DMS153 (cell line): ENCODE results near the gene RSAD2.
A peak's percentile ranks its signal among the peaks of the same experiment; 100 is the strongest.

Source experiments
- DNase-seq: peaks from one replicate; lab custom pipeline; 2025; lab: John Stamatoyannopoulos, UW

The RSAD2 gene

GRCh38 chr2:6906165-6906741 lies 28.7 kb downstream of the RSAD2 start:
- DNase-seq: peak; percentile 8

GRCh38 chr2:6908291-6908690 lies 30.7 kb downstream of the RSAD2 start:
- DNase-seq: no peak

GRCh38 chr2:6909431-6910385 lies 32.1 kb downstream of the RSAD2 start:
- DNase-seq: no peak

GRCh38 chr2:6911721-6912120 lies 34.1 kb downstream of the RSAD2 start:
- no peak for DNase-seq

GRCh38 chr2:6913415-6914157 lies 36.0 kb downstream of the RSAD2 start:
- DNase-seq: no peak

DNA sequence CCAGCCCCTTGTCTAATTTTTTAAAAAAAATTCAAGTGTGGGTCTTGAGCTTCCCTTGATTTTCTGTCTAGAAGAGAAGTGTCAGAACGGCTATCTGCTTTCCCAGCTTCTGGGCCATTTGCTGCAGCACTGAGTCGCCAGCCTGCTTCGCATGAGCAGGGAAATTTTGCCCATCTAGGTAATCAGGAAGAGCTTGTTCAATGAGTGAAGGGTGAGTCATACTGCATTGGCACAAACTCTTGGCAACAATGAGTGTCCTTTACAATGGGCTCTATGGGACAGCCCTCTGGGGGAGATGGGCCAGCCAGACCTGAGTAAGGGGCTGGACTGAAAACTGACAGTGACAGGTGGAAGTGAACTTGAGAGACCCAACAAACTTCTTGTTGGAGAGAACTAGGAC lies 37.3 kb downstream of the RSAD2 start:
- no peak for DNase-seq

DNA sequence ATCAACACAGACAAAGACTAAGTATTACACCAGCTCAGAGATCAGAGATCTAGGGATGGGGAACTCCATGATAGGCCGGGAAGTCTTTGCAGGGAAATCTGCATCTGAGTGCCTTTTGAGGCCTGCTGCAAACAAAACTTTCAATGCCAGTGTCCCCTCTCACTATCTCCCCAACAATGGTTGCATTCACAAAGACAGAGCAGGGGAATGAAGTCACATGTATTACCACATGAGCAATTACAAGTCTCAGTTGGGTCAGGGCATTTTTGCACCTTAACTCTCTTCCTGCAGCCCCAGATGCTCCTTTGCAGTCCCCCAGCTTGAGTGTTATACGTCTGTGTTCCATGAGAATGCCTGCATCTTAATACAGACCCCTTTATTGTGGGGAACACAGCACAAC lies 37.8 kb downstream of the RSAD2 start:
- DNase-seq: no peak

- DNase-seq: no peak
Observed at GRCh38 chr2:6916224-6916623, 38.6 kb downstream of the RSAD2 start.

GRCh38 chr2:6916736-6917070 lies 39.1 kb downstream of the RSAD2 start:
- DNase-seq: no peak

GRCh38 chr2:6917071-6917760 lies 39.6 kb downstream of the RSAD2 start, which contains the start of gene RNF144A:
Gene RNF144A (plus strand): TSS chr2:6917412. CDS start chr2:6996927, 79,515 bp downstream.
- DNase-seq: no peak

- no peak for DNase-seq
Observed at GRCh38 chr2:6917761-6918421, 40.3 kb downstream of the RSAD2 start.

DNA sequence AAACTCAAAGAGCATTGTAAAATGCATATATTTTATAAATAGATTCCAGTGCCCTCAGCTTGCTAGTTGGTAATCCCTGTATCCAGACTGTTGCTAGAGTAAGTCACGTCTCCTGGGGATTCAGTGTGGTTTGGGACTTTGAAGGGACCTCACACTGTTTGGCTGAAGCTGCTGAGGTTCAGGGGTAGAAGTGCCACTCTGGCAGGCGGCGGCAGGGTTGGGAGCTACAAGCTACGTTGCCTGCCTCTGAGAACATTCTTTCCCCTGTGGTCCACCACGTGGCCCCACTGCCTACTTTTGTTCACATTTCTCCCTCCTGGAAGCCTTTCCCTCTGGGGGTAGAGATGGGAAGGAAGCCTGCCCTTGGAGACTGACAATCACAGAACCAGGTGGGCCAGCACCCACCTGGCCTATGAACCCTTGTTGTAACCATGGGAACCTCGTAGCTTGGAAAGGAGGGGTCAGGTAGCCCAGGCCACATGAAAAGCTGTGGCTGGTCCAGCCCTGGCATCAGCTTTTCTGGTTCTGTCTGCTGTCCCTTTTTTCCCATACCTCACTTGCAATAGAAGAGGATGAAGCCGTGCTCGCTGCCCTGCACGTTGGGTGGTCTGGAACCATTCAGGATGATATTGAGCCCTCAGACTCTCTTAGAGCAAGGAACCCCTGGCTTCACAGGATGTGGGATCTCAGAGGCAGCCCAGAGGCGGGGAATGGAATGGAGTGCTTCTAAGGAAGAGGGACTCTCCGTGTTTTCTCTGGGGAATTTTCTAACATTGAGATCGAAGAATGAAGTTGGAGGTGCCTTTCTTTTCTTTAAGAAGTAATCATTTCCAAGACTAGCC lies 42.5 kb downstream of the RSAD2 start:
- no peak for DNase-seq

DNA sequence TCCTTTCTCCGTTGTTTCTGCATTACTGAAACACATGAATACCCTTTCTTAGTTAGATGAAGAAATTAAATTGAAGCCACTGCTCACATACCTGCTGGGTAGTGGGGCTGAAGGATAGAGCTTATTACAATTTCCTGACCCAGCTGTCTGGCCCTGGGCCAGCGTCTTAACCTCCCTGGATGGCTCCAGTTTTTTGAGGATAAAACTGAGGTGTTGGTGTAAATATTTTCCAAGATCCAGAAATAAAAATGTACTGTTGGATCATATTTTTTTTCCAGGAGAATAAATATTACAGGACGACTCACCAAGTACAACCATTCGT lies 43.1 kb downstream of the RSAD2 start:
- DNase-seq: no peak

DNA sequence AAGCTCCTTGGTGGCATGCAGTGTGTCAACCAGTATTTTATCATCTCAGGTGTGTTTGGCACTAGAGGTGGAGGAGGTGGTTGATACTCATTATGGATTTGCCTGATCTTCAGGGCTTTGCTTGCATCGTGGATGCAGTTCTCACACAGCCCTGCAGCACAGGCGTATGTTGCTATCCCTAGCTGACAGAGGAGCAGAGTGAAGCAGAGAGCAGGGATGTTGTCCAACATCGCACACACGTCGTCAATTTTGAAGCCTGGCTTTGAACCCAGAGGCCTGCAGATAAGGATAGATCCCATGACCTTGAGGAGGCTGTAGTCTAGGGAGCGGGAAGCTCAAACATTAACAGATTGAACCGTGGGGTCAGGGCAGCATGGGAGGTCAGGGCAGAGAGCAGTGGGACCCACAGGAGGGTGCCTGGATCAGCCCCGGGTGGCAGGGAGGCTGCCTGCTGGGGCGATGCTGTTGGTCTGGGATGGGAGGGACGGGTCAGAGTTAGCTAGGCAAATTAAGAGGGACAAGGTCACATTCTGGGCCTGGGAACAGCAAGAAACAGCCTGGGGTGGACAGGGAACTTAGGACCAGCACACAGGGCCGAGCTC lies 43.8 kb downstream of the RSAD2 start:
- DNase-seq: no peak

DNA sequence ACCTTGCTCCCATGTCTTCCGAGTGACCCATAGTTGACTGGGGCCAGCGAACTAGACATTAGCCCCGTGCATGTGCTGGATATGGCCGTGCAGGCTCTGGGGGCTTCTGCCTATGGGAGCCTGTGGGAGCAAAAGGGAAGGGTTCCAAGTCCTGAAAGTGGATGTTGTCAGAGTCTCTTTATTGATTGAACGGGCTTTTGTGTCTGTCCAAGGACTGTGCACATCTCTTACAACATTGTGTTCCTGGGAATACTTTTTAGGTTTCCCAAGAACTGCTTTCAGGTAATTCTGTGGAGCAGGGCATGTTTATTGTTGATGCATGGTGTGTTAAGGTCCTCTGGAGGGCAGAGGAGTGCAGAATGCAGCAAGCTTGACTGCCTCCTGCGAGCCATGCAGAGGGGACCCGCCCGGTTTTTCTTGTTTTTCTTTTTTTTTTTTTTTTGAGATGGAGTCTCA lies 44.7 kb downstream of the RSAD2 start:
- DNase-seq: no peak

- DNase-seq: no peak
Observed at GRCh38 chr2:6923319-6923718, 45.7 kb downstream of the RSAD2 start.

DNA sequence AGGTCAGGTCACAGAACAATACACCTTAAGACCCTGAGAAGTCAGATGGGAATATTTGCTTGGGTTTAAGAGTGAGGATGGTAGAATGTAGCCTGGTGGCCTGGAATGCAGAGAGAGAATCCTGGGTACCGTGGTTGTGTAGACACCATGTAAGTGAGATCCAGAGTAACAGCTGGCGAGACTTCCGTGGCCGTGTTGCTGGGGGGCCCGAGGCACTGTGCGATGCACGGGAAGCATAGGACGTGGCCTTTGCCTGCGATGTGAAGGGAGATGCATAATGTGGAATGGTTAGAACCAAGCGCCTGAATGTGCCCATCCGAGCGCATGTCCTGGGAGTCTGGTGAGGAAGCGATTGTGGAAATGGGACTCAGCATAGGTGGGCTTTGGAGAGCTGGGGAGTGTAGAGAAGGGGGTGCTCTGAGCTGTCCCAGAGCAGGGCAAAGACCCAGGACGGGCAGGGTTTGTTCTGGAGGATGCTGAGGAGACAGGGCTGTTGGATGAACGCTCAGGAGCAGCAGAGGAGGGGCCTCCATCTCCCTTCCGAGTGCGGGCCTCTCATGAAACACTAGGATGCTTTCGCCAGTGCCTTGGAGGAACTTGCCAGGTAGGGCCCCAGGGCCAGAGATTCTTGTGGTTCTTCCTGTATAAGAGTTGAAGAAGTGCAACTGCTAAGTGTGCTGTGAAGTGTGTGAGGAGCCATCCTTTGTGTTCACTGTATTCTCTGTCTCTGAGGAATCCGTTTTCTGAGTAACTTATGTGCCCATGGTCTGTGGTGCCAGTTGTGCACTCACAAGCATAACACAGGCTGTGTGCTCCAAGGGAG lies 46.7 kb downstream of the RSAD2 start:
- no peak for DNase-seq

DNA sequence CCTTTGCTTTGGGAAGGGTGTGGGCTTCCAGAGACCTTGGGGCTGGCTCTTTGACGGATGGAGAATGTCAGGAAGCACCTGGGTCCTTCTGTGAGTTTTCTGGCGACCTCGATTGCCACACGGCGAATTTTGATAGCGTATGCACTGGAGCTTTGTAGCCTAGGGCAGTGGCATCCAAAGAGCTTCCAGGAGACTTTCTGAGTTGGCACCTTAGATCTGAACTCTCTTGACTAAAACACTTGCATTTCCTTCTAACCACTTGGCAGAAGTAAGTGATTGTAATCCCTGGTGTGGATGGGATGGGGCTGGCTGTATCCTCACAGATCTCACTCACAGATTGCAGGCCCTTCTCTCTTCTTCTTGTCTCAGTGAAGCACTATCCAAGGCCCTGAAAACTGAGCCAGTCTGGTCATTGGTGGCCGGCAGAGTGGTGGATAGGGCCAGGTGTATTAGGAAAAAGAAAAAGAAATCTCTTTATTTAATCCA lies 47.4 kb downstream of the RSAD2 start:
- no peak for DNase-seq

GRCh38 chr2:6926071-6926732 lies 48.6 kb downstream of the RSAD2 start:
- no peak for DNase-seq
